Measurements from ENCODE around the gene OXTR.
"Not testable (repeated sequence)": the region's sequence is repeated elsewhere in the genome, so short reads cannot be mapped to it uniquely, and the experiment has no call there.

OXTR gene

GRCh38 chr3:8741581-8742261 lies 27.7 kb downstream of the OXTR start:
- DNase-seq (ENCODE audit: low read depth), result peak; percentile 91

- peak; percentile 94 for DNase-seq (ENCODE audit: low read depth)
These were observed 29.5 kb downstream of the OXTR start for GRCh38 chr3:8739757-8740504.

- no peak for DNase-seq (ENCODE audit: low read depth)
These were observed 30.8 kb downstream of the OXTR start for GRCh38 chr3:8738639-8739038.

GRCh38 chr3:8737823-8738222 lies 31.6 kb downstream of the OXTR start:
- no peak for DNase-seq (ENCODE audit: low read depth)

- no peak for DNase-seq (ENCODE audit: low read depth)
These were observed 32.1 kb downstream of the OXTR start for GRCh38 chr3:8737301-8737700.

GRCh38 chr3:8736436-8736835 lies 33.0 kb downstream of the OXTR start:
- no peak for DNase-seq (ENCODE audit: low read depth)

GRCh38 chr3:8734908-8735307 lies 34.5 kb downstream of the OXTR start:
- DNase-seq (ENCODE audit: low read depth), result no peak

GRCh38 chr3:8734137-8734878 lies 35.1 kb downstream of the OXTR start:
- DNase-seq (ENCODE audit: low read depth), result no peak

GRCh38 chr3:8733332-8734094 lies 35.9 kb downstream of the OXTR start, which contains the start of gene CAV3:
Gene CAV3 (plus strand): TSS chr3:8733802. CDS start chr3:8733877, 75 bp downstream.
- DNase-seq (ENCODE audit: low read depth), result no peak

- DNase-seq (ENCODE audit: low read depth), result no peak
These were observed 37.0 kb downstream of the OXTR start for GRCh38 chr3:8732413-8732812.

GRCh38 chr3:8730656-8731055 lies 38.8 kb downstream of the OXTR start:
- no peak for DNase-seq (ENCODE audit: low read depth)

- no peak for DNase-seq (ENCODE audit: low read depth)
These were observed 39.9 kb downstream of the OXTR start for GRCh38 chr3:8729479-8729878.

GRCh38 chr3:8727605-8728512 lies 41.6 kb downstream of the OXTR start:
- no peak for DNase-seq (ENCODE audit: low read depth)

- DNase-seq (ENCODE audit: low read depth), result no peak
These were observed 45.2 kb downstream of the OXTR start for GRCh38 chr3:8724108-8724752.

- DNase-seq (ENCODE audit: low read depth), result no peak
These were observed 45.8 kb downstream of the OXTR start for GRCh38 chr3:8723612-8724011.

GRCh38 chr3:8722808-8723207 lies 46.6 kb downstream of the OXTR start:
- DNase-seq (ENCODE audit: low read depth), result no peak

GRCh38 chr3:8715757-8716156 lies 53.7 kb downstream of the OXTR start:
- DNase-seq (ENCODE audit: low read depth), result not testable (repeated sequence)

- peak; percentile 43 for DNase-seq (ENCODE audit: low read depth)
These were observed 55.3 kb downstream of the OXTR start for GRCh38 chr3:8713901-8714759.

GRCh38 chr3:8712908-8713255 lies 56.5 kb downstream of the OXTR start:
- no peak for DNase-seq (ENCODE audit: low read depth)

All from ELR (cell line).